ENCODE measurements around the gene TSPAN5. TPM values are rescaled to one million over a fixed set of nuclear protein-coding genes. Genes with fewer than 3 reads are reported as not detected.

The TSPAN5 gene
- total RNA-seq, 2 donors from 2014 or later, result 7.4 to 11.8 TPM

DNA sequence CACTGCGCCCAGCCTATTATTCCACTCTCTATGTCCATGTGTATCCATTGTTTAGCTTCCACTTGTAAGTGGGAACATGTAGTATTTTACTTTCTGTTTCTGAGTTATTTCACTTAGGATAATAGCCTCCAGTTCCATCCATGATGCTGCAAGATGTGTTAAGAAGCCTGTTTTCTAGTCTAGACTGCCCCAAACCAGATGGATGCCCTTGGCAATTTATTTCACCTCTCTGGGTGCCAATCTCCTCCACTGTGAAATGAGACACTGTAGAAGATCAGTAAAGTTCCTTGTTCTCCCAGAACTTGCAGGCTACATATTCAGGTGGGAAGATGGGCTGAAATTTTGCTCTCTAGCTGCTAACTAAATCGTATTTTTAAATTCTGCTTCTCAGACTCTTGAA lies 72.8 kb downstream of the TSPAN5 start:
- no peak for DNase-seq
- WGBS, 2 experiments (ENCODE audit: insufficient coverage in 1 of 2, insufficient read length in 1 of 2), result 87 to 94% methylated on average over 2 of the region's 2 CpGs
- H3K27ac Mint-ChIP-seq, result no peak overlapping the region
- no peak overlapping the region for H3K9ac ChIP-seq (ENCODE audit: extremely low read depth, low read length, poor library complexity, severe bottlenecking)
- H3K9me3 Mint-ChIP-seq, result no peaks in the 10 kb centered on the region
- H3K36me3 Mint-ChIP-seq (ENCODE audit: low read depth), result no peaks in the 10 kb centered on the region
- no peaks in the 10 kb centered on the region for H3K36me3 ChIP-seq (ENCODE audit: control insufficient read depth, insufficient read depth, low read length)
- H3K27me3 ChIP-seq (ENCODE audit: control insufficient read depth, insufficient read depth, low read length, poor library complexity, severe bottlenecking), result peaks cover 33% of the 10 kb centered on the region
- H3K27ac ChIP-seq (ENCODE audit: low read depth, low read length), result no peak overlapping the region
- no peak overlapping the region for H3K4me3 Mint-ChIP-seq
- no peak overlapping the region for H3K4me3 ChIP-seq (ENCODE audit: low read length)
- TF ChIP-seq, protein P1, sequence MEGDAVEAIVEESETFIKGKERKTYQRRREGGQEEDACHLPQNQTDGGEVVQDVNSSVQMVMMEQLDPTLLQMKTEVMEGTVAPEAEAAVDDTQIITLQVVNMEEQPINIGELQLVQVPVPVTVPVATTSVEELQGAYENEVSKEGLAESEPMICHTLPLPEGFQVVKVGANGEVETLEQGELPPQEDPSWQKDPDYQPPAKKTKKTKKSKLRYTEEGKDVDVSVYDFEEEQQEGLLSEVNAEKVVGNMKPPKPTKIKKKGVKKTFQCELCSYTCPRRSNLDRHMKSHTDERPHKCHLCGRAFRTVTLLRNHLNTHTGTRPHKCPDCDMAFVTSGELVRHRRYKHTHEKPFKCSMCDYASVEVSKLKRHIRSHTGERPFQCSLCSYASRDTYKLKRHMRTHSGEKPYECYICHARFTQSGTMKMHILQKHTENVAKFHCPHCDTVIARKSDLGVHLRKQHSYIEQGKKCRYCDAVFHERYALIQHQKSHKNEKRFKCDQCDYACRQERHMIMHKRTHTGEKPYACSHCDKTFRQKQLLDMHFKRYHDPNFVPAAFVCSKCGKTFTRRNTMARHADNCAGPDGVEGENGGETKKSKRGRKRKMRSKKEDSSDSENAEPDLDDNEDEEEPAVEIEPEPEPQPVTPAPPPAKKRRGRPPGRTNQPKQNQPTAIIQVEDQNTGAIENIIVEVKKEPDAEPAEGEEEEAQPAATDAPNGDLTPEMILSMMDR (conservative IDR thresholded peaks at IDR 0.05), result no peak
- peaks cover 52% of the 10 kb centered on the region for H3K4me1 Mint-ChIP-seq
- peaks cover 22% of the 10 kb centered on the region for H3K27me3 Mint-ChIP-seq (ENCODE audit: insufficient read depth)
- no peaks in the 10 kb centered on the region for H3K9me3 ChIP-seq (ENCODE audit: control insufficient read depth, low read length)
- peaks cover 16% of the 10 kb centered on the region for H3K4me1 ChIP-seq (ENCODE audit: control insufficient read depth, insufficient read depth, low read length)

DNA sequence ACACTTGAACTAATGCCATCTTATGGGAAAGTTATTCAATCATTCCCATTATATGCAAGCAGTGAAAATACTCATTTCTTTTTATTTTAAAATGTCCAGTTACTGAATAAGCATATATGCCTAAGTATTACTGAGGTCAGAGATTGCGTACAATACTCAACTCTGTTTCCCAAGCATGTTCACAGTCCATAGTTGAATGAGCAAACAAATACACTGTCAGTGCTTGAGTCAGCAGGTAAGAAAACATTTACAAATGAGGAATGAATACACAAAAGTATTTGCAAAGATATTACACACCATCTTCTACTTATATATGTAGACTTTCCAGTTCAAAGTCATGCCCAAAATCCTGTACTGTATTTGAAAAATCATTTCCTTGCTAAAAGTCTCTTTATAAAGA lies 74.1 kb downstream of the TSPAN5 start:
- Histone ChIP-seq H3K4me1 (ENCODE audit: control insufficient read depth, insufficient read depth, low read length) (peaks cover 16% of the 10 kb centered on the region), H3K9me3 (ENCODE audit: control insufficient read depth, low read length) (no peaks in the 10 kb centered on the region), H3K4me3 (ENCODE audit: low read length) (no peak overlapping the region), H3K27ac (ENCODE audit: low read depth, low read length) (no peak overlapping the region), H3K27me3 (ENCODE audit: control insufficient read depth, insufficient read depth, low read length, poor library complexity, severe bottlenecking) (peaks cover 47% of the 10 kb centered on the region), H3K36me3 (ENCODE audit: control insufficient read depth, insufficient read depth, low read length) (no peaks in the 10 kb centered on the region), H3K9ac (ENCODE audit: extremely low read depth, low read length, poor library complexity, severe bottlenecking) (no peak overlapping the region)
- H3K4me1 Mint-ChIP-seq, result peaks cover 57% of the 10 kb centered on the region
- 100% methylated on average over 1 of the region's 1 CpG for WGBS, 2 experiments (ENCODE audit: insufficient coverage in 1 of 2, insufficient read length in 1 of 2)
- no peaks in the 10 kb centered on the region for H3K36me3 Mint-ChIP-seq (ENCODE audit: low read depth)
- H3K27ac Mint-ChIP-seq, result no peak overlapping the region
- no peak overlapping the region for H3K4me3 Mint-ChIP-seq
- no peak for DNase-seq
- TF ChIP-seq, protein P1 (conservative IDR thresholded peaks at IDR 0.05), result no peak
- no peaks in the 10 kb centered on the region for H3K9me3 Mint-ChIP-seq
- H3K27me3 Mint-ChIP-seq (ENCODE audit: insufficient read depth), result peaks cover 32% of the 10 kb centered on the region

DNA sequence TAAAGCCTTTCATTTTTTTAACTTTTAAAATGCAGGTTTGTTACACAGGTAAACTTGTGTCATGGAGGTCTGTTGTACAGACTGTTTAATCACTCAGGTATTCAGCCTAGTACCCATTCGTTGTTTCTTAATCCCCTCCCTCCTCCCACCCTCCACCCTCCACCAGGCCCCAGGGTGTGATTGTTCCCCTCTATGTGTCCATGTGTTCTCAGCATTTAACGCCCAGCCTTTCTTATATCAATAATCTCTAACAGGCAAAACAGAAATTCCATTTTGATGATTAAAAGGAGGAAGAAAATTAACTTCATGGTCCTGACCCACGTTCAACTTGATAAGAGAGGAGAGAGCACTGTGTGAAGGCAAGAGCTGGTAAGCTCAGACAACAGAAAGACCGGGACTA lies 75.1 kb downstream of the TSPAN5 start:
- no peak for DNase-seq
- WGBS, 2 experiments (ENCODE audit: insufficient coverage in 1 of 2, insufficient read length in 1 of 2), result 88 to 92% methylated on average over 2 to 4 of the region's 4 CpGs

More for the DNA sequence above, 75.1 kb downstream of the TSPAN5 start:
- no peak overlapping the region for H3K4me3 ChIP-seq (ENCODE audit: low read length)
- TF ChIP-seq, protein P1 (conservative IDR thresholded peaks at IDR 0.05), result no peak
- H3K9me3 ChIP-seq (ENCODE audit: control insufficient read depth, low read length), result no peaks in the 10 kb centered on the region
- H3K27ac ChIP-seq (ENCODE audit: low read depth, low read length), result no peak overlapping the region
- peaks cover 16% of the 10 kb centered on the region for H3K4me1 ChIP-seq (ENCODE audit: control insufficient read depth, insufficient read depth, low read length)
- peaks cover 54% of the 10 kb centered on the region for H3K27me3 ChIP-seq (ENCODE audit: control insufficient read depth, insufficient read depth, low read length, poor library complexity, severe bottlenecking)
- Mint-ChIP-seq H3K4me3 (no peak overlapping the region), H3K4me1 (peaks cover 57% of the 10 kb centered on the region), H3K27ac (no peak overlapping the region), H3K27me3 (ENCODE audit: insufficient read depth) (peaks cover 39% of the 10 kb centered on the region), H3K36me3 (ENCODE audit: low read depth) (no peaks in the 10 kb centered on the region), H3K9me3 (no peaks in the 10 kb centered on the region)
- H3K9ac ChIP-seq (ENCODE audit: extremely low read depth, low read length, poor library complexity, severe bottlenecking), result no peak overlapping the region
- no peaks in the 10 kb centered on the region for H3K36me3 ChIP-seq (ENCODE audit: control insufficient read depth, insufficient read depth, low read length)

All from endodermal cell (in vitro differentiated cells).